ENCODE data around the gene MANF.
A peak's percentile ranks its signal among the peaks of the same experiment; 100 is the strongest.
"Not testable (repeated sequence)": the region's sequence is repeated elsewhere in the genome, so short reads cannot be mapped to it uniquely, and the experiment has no call there.

Gene MANF

DNA sequence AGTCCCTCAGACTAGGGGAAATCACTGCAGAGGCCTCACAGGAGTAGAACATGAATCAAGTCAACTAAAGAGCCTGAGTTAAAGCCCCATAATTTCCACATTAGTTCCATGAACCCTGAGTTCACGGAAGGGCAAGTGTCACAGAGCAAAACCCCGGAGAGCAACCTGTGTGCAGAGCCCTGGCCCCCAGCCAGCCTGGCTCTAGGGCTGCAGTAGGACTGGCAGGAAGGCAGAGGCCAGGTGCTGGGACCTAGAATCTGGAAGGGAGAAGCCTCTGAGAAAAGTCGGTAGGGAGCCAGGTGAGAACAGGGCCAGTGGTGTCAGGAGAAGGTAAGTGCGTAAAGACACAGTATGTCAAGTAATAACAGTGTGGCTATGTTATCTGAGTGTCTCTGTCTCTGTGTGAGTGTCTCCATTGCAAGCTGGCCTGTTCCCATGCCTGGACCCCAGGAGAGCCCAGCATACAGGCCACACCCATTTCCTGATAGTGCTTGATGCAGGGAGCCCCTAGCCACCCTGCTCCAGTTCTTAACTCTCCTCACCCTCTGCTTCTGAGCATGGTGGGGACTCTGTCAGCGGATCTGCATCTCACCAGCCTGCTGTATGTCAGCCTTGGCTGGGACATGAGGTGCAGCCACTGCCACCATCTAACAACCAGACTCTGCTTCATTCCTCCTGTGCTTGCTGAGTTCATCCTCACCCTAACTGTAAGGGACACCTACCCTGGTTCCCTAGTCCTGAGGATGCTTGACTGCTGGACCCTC, 11.3 kb upstream of the MANF start:
- DNase-seq, result no peak

GRCh38 chr3:51374456-51374855, 10.6 kb upstream of the MANF start:
- DNase-seq, result no peak

GRCh38 chr3:51375136-51375535, 10.0 kb upstream of the MANF start:
- DNase-seq, result no peak

- DNase-seq, result no peak
Measured at GRCh38 chr3:51375571-51375970, 9.5 kb upstream of the MANF start.

DNA sequence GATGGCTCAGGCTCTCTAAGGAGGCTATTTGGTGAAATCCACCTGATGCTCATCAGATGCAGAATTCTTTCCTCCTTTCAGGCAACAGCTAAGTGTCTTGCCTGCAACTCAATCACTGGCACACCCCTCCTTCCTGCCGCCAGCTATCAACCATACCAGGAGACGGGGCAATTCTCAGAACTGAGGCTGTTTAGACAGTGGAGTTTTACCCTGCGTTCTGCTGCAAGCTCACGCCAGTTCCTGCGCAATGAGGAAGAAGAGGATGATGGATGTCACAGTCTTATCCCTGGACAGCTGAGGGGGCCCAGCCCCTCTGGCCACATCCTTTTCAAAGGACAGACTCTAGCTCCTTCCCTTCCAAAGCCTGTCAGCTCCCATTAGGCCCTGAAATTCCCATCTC, 7.0 kb upstream of the MANF start:
- DNase-seq, result no peak

DNA sequence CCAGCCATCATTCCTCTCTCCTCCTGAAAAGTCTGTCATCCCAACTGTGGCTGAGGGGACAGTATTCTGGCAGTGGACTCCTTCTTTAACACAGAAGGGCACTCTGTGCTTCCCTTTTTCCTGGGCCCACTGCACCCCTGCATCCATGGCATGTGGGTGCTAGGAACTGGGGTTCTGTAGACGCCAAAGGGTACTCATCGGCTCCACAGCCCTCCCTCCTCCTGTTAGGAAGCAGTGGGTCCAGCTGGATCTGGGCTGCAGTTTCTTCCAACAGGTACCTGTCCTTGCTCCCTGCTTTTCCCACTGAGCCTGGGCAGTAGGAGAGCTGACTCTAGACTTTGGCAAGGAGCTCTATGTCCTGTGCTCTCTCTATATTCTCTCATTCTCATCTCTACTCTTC, 6.4 kb upstream of the MANF start:
- DNase-seq, result no peak

GRCh38 chr3:51379301-51379700, 5.8 kb upstream of the MANF start:
- no peak for DNase-seq

- no peak for DNase-seq
Measured at GRCh38 chr3:51379746-51380455, 5.2 kb upstream of the MANF start.

GRCh38 chr3:51380601-51381332, 4.3 kb upstream of the MANF start:
- no peak for DNase-seq

GRCh38 chr3:51381333-51381705, 3.8 kb upstream of the MANF start:
- DNase-seq, result no peak

DNA sequence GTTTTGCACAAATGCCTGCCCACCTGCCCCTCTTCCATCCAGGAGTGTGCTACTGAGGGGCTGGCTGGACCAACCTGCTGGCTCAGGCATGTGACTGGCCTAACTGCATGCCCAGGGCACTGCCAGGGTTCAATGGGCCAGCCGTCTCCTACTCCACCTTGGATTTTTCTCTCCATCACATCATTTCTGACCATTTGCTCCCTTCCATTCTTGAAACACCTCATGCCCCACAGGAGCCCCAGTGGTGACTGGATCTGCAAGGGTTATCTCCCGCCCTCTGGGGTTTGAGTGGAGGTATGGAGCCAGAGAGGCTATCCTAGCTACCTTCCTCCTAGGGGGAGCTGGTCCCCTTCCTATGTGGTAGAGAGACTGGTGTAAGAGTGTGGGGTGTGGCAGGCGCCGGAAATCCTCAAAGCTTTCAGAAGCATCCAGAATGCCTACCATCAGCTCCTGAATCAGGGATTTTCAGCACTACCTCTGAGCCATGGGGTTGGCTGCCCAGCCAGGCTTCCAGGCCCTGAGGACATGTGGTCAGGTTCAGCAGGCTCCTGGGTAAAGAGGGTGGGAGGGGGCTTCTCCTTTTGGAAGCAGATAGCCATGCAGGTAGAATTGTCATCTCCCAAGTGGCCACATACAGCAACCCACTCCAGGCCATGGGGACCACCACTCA, 2.9 kb upstream of the MANF start:
- no peak for DNase-seq

- no peak for DNase-seq
Measured at GRCh38 chr3:51382947-51383578, 2.0 kb upstream of the MANF start.

GRCh38 chr3:51384055-51384725, 901 bp upstream of the MANF start:
- DNase-seq, result peak; percentile 38

DNA sequence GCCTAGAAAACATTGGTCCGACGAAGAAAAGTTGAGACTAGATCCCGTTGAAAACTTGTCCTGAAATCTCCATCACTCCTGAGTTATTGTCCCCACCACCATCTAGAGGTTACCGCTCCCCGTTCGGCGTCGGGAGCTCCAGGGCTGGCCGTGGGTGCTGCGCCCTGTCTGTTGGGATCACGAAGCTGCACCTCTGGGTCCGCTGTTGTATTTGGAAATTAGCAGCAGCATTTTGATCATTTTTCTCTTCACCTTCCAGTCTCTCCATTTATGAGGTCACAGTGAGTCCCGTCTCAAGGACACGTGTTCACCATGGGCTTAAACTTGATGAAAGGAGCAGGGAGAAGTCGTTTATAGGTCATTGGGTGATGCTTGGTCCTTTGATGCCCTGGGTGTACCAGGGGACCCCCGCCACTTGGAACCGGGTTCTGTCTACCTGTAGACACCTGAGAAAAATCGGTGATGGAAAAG, 565 bp downstream of the MANF start:
- DNase-seq, result no peak

DNA sequence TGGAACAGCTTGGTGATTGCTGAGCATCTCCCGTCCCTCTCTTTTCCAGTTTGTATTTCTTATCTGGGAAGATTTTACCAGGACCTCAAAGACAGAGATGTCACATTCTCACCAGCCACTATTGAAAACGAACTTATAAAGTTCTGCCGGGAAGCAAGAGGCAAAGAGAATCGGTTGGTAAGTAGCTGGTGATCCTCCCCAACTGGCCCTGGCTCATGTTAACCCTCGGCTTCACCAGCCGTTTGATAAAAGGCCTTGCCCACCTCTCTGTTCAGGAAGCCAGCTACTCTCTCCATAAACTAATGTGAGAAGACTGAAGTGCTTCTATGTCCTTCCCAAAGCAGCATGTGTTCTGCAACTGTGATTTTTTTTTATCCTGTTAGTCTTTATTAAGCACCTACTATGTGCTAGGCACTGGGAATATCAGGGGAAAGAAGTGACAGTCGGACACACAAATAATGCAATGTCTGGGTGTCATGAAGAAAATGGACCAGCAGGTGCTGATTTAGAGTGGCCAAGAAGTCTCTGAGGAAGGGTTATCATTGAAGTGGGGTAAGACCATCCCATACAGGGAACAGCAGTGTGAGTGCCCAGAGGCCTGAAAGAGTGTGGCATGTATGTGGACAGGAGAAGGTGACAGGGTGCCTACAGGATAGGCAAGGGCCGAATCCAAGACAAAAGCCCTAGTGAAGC, 1.2 kb downstream of the MANF start:
- DNase-seq, result no peak

- no peak for DNase-seq
Measured at GRCh38 chr3:51386852-51387229, 1.8 kb downstream of the MANF start.

DNA sequence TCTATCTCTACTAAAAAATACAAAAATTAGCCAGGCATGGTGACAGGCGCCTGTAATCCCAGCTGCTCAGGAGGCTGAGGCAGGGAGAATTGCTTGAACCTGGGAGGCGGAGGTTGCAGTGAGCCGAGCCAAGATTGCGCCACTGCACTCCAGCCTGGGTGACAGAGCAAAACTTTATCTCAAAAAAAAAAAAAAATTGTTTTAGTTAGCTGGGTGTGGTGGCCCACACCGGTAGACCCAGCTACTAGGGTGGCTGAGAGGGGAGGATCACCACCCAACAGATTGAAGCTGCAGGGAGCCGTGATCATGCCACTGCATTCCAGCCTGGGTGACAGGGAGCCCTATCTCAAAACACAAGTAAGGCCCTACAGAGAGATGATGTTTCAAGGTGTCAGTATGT, 2.2 kb downstream of the MANF start:
- DNase-seq, result not testable (repeated sequence)

GRCh38 chr3:51388286-51389029, 3.4 kb downstream of the MANF start:
- no peak for DNase-seq

DNA sequence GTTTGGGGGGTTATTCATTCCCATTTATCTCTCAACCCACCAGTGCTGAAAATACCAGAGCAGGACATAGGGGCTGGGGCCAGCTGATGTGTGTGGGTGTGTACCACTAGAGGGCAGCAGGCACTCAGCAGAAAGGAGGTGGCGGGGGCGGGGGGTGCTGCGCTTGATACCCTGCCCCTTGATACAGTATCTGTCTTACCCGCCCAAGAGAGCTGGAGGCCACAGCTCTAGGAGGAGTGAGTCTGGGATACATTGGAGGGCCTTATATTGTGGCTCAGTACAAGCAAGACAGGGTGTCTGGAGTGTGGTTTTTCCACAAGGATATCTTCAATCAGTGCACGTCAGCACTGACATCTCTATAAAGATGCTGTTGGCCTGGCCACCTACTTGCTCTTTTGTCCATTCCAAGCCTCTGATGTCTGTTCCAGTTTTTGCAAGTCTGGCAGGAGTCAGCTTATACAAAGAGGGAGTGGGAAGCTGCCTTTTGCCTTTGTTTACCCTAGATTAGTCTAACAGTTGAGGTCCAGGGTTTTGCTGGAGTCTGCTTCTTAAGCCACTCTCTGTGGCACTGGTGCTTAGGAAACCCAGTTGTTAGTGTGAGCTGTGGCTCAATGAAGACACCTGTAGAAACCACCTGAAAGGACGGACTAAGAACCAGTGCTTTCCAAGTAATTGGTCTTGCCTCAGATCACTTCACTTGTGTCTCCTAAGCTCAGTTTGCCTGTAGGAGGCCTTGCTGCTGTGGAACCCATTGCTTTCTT, 4.5 kb downstream of the MANF start:
- DNase-seq, result peak; percentile 41
